UCSD-AML1 (cell line): ENCODE data around the gene SMG7.

Experiments
- DNase-seq: peaks from one replicate; lab custom pipeline; 2025; ENCODE audit not compliant: unreplicated experiment; lab: John Stamatoyannopoulos, UW

SMG7 gene

GRCh38 chr1:183562701-183563100 lies 90.4 kb downstream of the SMG7 start:
- no peak for DNase-seq

- no peak for DNase-seq
Observed at GRCh38 chr1:183565261-183565660, 93.0 kb downstream of the SMG7 start.

- no peak for DNase-seq
Observed at GRCh38 chr1:183566026-183566425, 93.7 kb downstream of the SMG7 start.

GRCh38 chr1:183567584-183567983 lies 95.3 kb downstream of the SMG7 start:
- DNase-seq = peak; percentile 59

GRCh38 chr1:183568176-183569021 lies 96.1 kb downstream of the SMG7 start:
- DNase-seq = peak; percentile 46

- no peak for DNase-seq
Observed at GRCh38 chr1:183569141-183569540, 96.8 kb downstream of the SMG7 start.

- DNase-seq = no peak
Observed at GRCh38 chr1:183569801-183570200, 97.5 kb downstream of the SMG7 start.

- no peak for DNase-seq
Observed at GRCh38 chr1:183570451-183570850, 98.2 kb downstream of the SMG7 start.

GRCh38 chr1:183571678-183572268 lies 99.5 kb downstream of the SMG7 start:
- DNase-seq = no peak

- DNase-seq = no peak
Observed at GRCh38 chr1:183572721-183573120, 100.4 kb downstream of the SMG7 start.

- no peak for DNase-seq
Observed at GRCh38 chr1:183575606-183576005, 103.3 kb downstream of the SMG7 start.

GRCh38 chr1:183576537-183576936 lies 104.2 kb downstream of the SMG7 start:
- no peak for DNase-seq

- peak; percentile 26 for DNase-seq
Observed at GRCh38 chr1:183577897-183578465, 105.7 kb downstream of the SMG7 start.

- no peak for DNase-seq
Observed at GRCh38 chr1:183578856-183579255, 106.6 kb downstream of the SMG7 start.

- peak; percentile 80 for DNase-seq
Observed at GRCh38 chr1:183580281-183580682, 108.0 kb downstream of the SMG7 start.

GRCh38 chr1:183582021-183582713 lies 109.9 kb downstream of the SMG7 start:
- no peak for DNase-seq

GRCh38 chr1:183583466-183583865 lies 111.2 kb downstream of the SMG7 start:
- DNase-seq = no peak

- no peak for DNase-seq
Observed at GRCh38 chr1:183584147-183584546, 111.8 kb downstream of the SMG7 start.

GRCh38 chr1:183585038-183585437 lies 112.7 kb downstream of the SMG7 start:
- no peak for DNase-seq

- no peak for DNase-seq
Observed at GRCh38 chr1:183586455-183586854, 114.2 kb downstream of the SMG7 start.

GRCh38 chr1:183586926-183587325 lies 114.6 kb downstream of the SMG7 start:
- DNase-seq = no peak

GRCh38 chr1:183588827-183589226 lies 116.5 kb downstream of the SMG7 start:
- no peak for DNase-seq
